K562 (cell line): Measurements from ENCODE around the gene ZNF213. TPM values are rescaled to one million over a fixed set of nuclear protein-coding genes. Genes with fewer than 3 reads are reported as not detected.

Experiments
- ATAC-seq: fragments of 200-7000 bp; cut with Tn5 transposase; 3 replicates; pipeline ENCODE4 v1.9.1; 2020; ENCODE audit warnings: moderate library complexity
- BruUV-seq: library from RNA; stranded (reverse); fragments of 400-500 nt; replicated peaks from 2 replicates; lab custom pipeline; 2021; lab: Mats Ljungman, UMichigan
- CTCF ChIA-PET: fragments of 300-600 bp; formaldehyde crosslinking; extraction: SDS; loops from one replicate; lab custom pipeline; 2021; ENCODE audit warnings: low intra/inter-chr PET ratio; lab: Yijun Ruan, JAX
- POLR2A ChIA-PET: fragments of 300-600, 350-650 bp; sonication (Branson Sonifier 250); formaldehyde crosslinking; extraction: SDS; loops from one replicate; lab custom pipeline; 2021; ENCODE audit warnings: antibody characterized with exemption, inconsistent platforms; lab: Yijun Ruan, JAX
- DNase-seq, 4 experiments: peaks; one replicate each; pipeline versions ENCODE4 v3.0.0 to v3.0.0-alpha.2; 2011 to 2018; ENCODE audit warnings: low spot score in 3 of 4, mixed read lengths in 3 of 4; ENCODE audit errors: extremely low read depth in 1 of 4
- FAIRE-seq: peaks from 2 replicates; lab custom pipeline; 2011; peaks lifted over from hg19 to GRCh38; lab: Jason Lieb, UNC
- H2AFZ ChIP-seq: 2 replicates; pipeline ENCODE4 v1.6.0; 2011; ENCODE audit warnings: low read depth, low read length, control low read depth, inconsistent platforms
- H3K27ac ChIP-seq: fragments of 200-600 bp; 3 replicates; pipeline ENCODE4 v1.8.0; 2011; ENCODE audit warnings: low read depth, mild to moderate bottlenecking, control low read depth, inconsistent platforms, low read length, moderate library complexity, mixed read lengths; ENCODE audit errors: extremely low read depth
- H3K27me3 ChIP-seq, 2 experiments: fragments of 300-600 bp in 1 of 2; 2 replicates in 1 of 2; 3 replicates in 1 of 2; pipeline versions ENCODE4 v1.6.0 to v1.8.0; 2011; ENCODE audit warnings: inconsistent platforms in 2 of 2, low read length in 2 of 2, mild to moderate bottlenecking in 1 of 2, mixed read lengths in 1 of 2, moderate library complexity in 1 of 2; ENCODE audit not compliant: control insufficient read depth in 2 of 2, insufficient read depth in 2 of 2
- H3K36me3 ChIP-seq: fragments of 300-600 bp; 3 replicates; pipeline ENCODE4 v1.8.0; 2011; ENCODE audit warnings: mild to moderate bottlenecking, low read length, inconsistent platforms; ENCODE audit not compliant: control insufficient read depth, insufficient read depth
- H3K4me1 ChIP-seq, 2 experiments: fragments of 200-600 bp in 1 of 2; replicated peaks in 1 of 2; 2 replicates in 1 of 2; 3 replicates in 1 of 2; pipeline versions ENCODE4 v1.5.1 to v1.8.0; 2011; ENCODE audit warnings: inconsistent platforms in 2 of 2, low read length in 2 of 2, mild to moderate bottlenecking in 1 of 2, mixed read lengths in 1 of 2, moderate library complexity in 1 of 2; ENCODE audit not compliant: control insufficient read depth in 2 of 2, insufficient read depth in 2 of 2
- H3K4me2 ChIP-seq: 2 replicates; pipeline ENCODE4 v1.6.1; 2011; ENCODE audit warnings: low read length, control low read depth, inconsistent platforms, mixed read lengths; ENCODE audit not compliant: insufficient read depth
- H3K4me3 ChIP-seq: fragments of 200-600 bp; sonication (generic), shearing (Covaris generic); 2 replicates; pipeline ENCODE4 v1.5.1; 2016; ENCODE audit warnings: control low read depth, inconsistent platforms
- H3K79me2 ChIP-seq: fragments of 200-600 bp; 3 replicates; pipeline ENCODE4 v1.8.0; 2011; ENCODE audit warnings: low read length, inconsistent platforms; ENCODE audit not compliant: control insufficient read depth, insufficient read depth
- H3K9ac ChIP-seq, 2 experiments: 2 replicates each; pipeline versions ENCODE4 v1.6.0 to v1.6.1; 2011; ENCODE audit warnings: low read depth in 2 of 2, low read length in 2 of 2, control low read depth in 1 of 2, inconsistent platforms in 1 of 2, mild to moderate bottlenecking in 1 of 2, mixed read lengths in 1 of 2; ENCODE audit not compliant: insufficient read depth in 1 of 2
- H3K9me1 ChIP-seq: one replicate; pipeline ENCODE4 v1.6.0; 2011; ENCODE audit warnings: inconsistent platforms, mild to moderate bottlenecking, low read length, moderate library complexity; ENCODE audit not compliant: control insufficient read depth, insufficient read depth
- H3K9me3 ChIP-seq: replicated peaks from 2 replicates; pipeline ENCODE4 v1.5.1; 2011; ENCODE audit warnings: low read depth, low read length, inconsistent platforms; ENCODE audit not compliant: control insufficient read depth, insufficient read depth
- H4K20me1 ChIP-seq: replicated peaks from 2 replicates; pipeline ENCODE4 v1.6.1; 2011; ENCODE audit warnings: low read length, inconsistent platforms, mixed read lengths; ENCODE audit not compliant: control insufficient read depth, insufficient read depth
- HDAC2 ChIP-seq: fragments of 450-650 bp; IDR thresholded peaks from 2 replicates; pipeline ENCODE4 v1.6.1; 2016; ENCODE audit warnings: mild to moderate bottlenecking
- NR0B1 ChIP-seq: fragments of 450-650 bp; IDR thresholded peaks from one replicate; pipeline ENCODE4 v1.6.1; 2018; ENCODE audit warnings: mild to moderate bottlenecking, moderate library complexity; ENCODE audit not compliant: partially characterized antibody
- U2AF1 ChIP-seq: fragments of 200-400 bp; formaldehyde crosslinking; optimal IDR thresholded peaks from 2 replicates; pipeline ENCODE3; 2017; ENCODE audit warnings: mild to moderate bottlenecking, low read depth, low read length, moderate library complexity
- ZNF184 ChIP-seq: sonication (generic); formaldehyde crosslinking; IDR thresholded peaks from 2 replicates; pipeline ENCODE4 v1.5.0; 2020; ENCODE audit warnings: missing genetic modification reagents
- ZNF717 ChIP-seq: fragments of 250-450 bp; sonication (Bioruptor Pico); IDR thresholded peaks from 2 replicates; pipeline ENCODE4 v1.5.0; 2021
- WGBS: fragments of 100-300 bp; shearing (Covaris generic); methylation state at CpG from one replicate; pipeline ENCODE4 v1.1.6; 2016; ENCODE audit warnings: low coverage, mixed read lengths; ENCODE audit not compliant: insufficient coverage; ENCODE audit errors: missing lambda C conversion rate; 5-methylcytosine and 5-hydroxymethylcytosine counted together
- in situ Hi-C: fragments of 300-500 bp; cut with MboI; formaldehyde crosslinking; loops from 4 replicates; pipeline ENCODE4 v1.15.0; 2018; ENCODE audit warnings: inconsistent platforms, mixed read lengths
- intact Hi-C: fragments of 100-400 bp; cut with micrococcal nuclease; formaldehyde crosslinking; loops from 2 replicates; pipeline ENCODE4 v1.14.2; 2022
- polyA plus RNA-seq, 8 experiments: library from polyadenylated mRNA; depleted of rRNA in 4 of 8; stranded (reverse) in 5 of 8; unstranded in 3 of 8; fragments of >200 nt; fragmentation: Nextera tagmentation in 2 of 8; fragmentation: Illumina TruSeq in 1 of 8; extraction: Ambion mirVana in 2 of 8; extraction: Trizol in 1 of 8; gene quantifications; 2 replicates each; pipeline versions ENCODE4 v1.2.1 to v1.2.3, GENCODE V29; 2011 to 2014; ENCODE audit warnings: inconsistent platforms in 1 of 8, missing spikeins in 1 of 8
- total RNA-seq, 7 experiments: library from RNA; depleted of rRNA in 6 of 7; stranded (reverse); fragments of >200 nt in 6 of 7; fragmentation: Illumina TruSeq in 2 of 7; extraction: Trizol in 2 of 7; gene quantifications; 2 replicates each; pipeline versions ENCODE4 v1.2.1 to v1.2.3, GENCODE V29; 2011 to 2021; ENCODE audit warnings: low replicate concordance in 1 of 7
- TF ChIP-seq, protein P1 (sequence below): fragments of 450-650 bp; conservative IDR thresholded peaks from 2 replicates; pipeline ENCODE4 v1.6.1; 2016; ENCODE audit warnings: missing genetic modification characterization, low read depth, mild to moderate bottlenecking, missing compliant biosample characterization, moderate library complexity

Gene ZNF213
- total and polyA plus RNA-seq, 9 of the 15 experiments (the other 6 are each of a cell fraction or from before 2014, with no cell fraction given): 0.49 to 10.0 (median 1.8) TPM

DNA sequence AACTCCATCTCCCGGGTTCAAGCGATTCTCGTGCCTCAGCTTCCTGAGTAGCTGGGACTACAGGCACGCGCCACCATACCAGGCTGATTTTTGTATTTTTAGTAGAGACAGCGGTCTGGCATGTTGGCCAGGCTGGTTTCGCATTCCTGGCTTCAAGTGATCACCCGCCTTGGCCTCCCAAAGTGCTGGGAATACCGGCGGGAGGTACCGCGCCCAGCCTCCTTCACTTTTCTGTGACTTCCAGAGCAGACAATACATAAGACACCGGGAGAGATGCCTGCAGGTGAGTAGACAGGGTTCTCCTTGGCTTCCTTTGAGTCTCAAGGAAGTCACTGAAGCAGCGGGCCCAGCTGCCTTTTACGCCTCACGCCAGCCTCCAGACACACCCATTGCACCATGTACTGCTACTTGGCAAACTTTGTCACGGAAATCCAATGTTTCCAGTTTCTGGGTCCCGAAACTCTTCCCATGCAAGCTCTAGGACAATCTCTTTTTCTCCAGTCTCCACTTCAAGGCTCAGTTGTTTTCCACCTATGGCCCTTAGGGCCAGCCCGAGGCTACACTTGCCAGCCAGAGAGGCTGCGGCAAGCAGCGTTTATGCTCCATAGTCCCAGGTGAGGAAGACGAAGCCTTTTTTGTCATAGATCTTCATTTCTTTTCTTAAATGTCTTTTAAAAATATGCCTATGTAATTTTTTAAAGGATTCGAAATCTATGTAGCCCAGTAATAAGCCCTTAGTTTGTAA is 52.3 kb downstream of the ZNF213 start:
- no peaks in the 10 kb centered on the region for H3K9me1 ChIP-seq
- H3K4me3 ChIP-seq: peak overlapping the region; percentile 55
- no peaks in the 10 kb centered on the region for H4K20me1 ChIP-seq
- WGBS: 69% methylated on average over 23 of the region's 23 CpGs
- H2AFZ ChIP-seq: peak overlapping the region; percentile 65; the same call in 1 of the 2 replicates
- in situ Hi-C loops (no loop called here), intact Hi-C loops (loop anchor here (5.0 to 10.0 kb wide), 2 partner anchors 270 to 318 kb away; partner anchors contain the start of gene CLUAP1)
- H3K79me2 ChIP-seq: no peaks in the 10 kb centered on the region
- BruUV-seq: no TSS peak
- TF ChIP-seq HDAC2: no peak
- no peak for TF ChIP-seq ZNF717 (CRISPR knock-in tag)
- TF ChIP-seq ZNF184: no peak
- TF ChIP-seq NR0B1: no peak
- TF ChIP-seq U2AF1: no peak
- TF ChIP-seq, protein P1, sequence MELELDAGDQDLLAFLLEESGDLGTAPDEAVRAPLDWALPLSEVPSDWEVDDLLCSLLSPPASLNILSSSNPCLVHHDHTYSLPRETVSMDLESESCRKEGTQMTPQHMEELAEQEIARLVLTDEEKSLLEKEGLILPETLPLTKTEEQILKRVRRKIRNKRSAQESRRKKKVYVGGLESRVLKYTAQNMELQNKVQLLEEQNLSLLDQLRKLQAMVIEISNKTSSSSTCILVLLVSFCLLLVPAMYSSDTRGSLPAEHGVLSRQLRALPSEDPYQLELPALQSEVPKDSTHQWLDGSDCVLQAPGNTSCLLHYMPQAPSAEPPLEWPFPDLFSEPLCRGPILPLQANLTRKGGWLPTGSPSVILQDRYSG (tag): no peak
- TF ChIP-seq, all 486 proteins: peak for 0
- H3K4me2 ChIP-seq: peak overlapping the region; percentile 99
- peaks cover 23 to 56% of the 10 kb centered on the region in 2 experiments for H3K4me1 ChIP-seq
- CTCF ChIA-PET: no interaction called here
- DNase-seq (no peak), ATAC-seq (no peak), FAIRE-seq (no peak)
- H3K27me3 ChIP-seq: no peaks in the 10 kb centered on the region
- H3K9me3 ChIP-seq: no peaks in the 10 kb centered on the region
- H3K36me3 ChIP-seq: no peaks in the 10 kb centered on the region
- peak overlapping the region in 1 of 2 experiments; percentile 67; a peak in 1 of 4 replicates for H3K9ac ChIP-seq
- H3K27ac ChIP-seq: no peak overlapping the region
- POLR2A ChIA-PET: interaction anchor here (0.6 kb wide), 2 partner anchors 58 to 366 kb away, joined by 3 read pairs; no protein-coding TSS in a partner anchor
